HG03457 (cell line): ENCODE results near the gene RAB42.

Experiments
- ATAC-seq: cut with Tn5 transposase; IDR thresholded peaks from one replicate; pipeline ENCODE4 v1.9.1; 2021; ENCODE audit warnings: moderate number of reproducible peaks; ENCODE audit not compliant: unreplicated experiment

Gene RAB42

DNA sequence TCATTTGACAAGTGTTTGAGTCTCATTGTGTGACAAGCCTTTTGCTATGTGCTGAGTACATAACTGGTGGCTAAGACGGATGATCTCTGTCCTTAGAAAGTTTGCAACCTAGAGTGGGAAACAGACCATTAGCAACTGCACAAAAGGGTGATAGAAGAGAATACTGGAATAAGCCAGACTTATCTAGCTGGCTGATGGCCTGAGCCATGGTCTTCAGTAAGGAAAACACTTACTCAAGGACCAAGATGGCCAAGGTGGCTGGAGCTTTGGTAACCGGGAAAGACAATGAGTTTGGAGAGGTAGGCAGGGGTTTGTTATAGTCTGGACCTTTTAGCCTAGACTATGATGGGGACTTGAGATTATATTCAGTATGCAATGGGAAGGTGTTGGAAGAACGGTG, 52.4 kb downstream of the RAB42 start:
- ATAC-seq = no peak
